SK-N-SH treated with all-trans-retinoic acid at 6 μM for 48 hours (cell line): ENCODE results near the gene CCL14.

ENCODE experiments used
- ARNTL ChIP-seq: fragments of 450-650 bp; formaldehyde crosslinking; IDR thresholded peaks from 2 replicates; pipeline ENCODE4 v1.5.0; 2020; ENCODE audit warnings: low read depth, mild to moderate bottlenecking, moderate library complexity, borderline replicate concordance
- BACH2 ChIP-seq: fragments of 250-450 bp; sonication (Bioruptor Pico); IDR thresholded peaks from 2 replicates; pipeline ENCODE4 v1.9.0; 2021; ENCODE audit warnings: mild to moderate bottlenecking, borderline replicate concordance
- CSRNP3 ChIP-seq: fragments of 250-450 bp; sonication (Bioruptor Pico); IDR thresholded peaks from 2 replicates; pipeline ENCODE4 v1.5.1; 2021; ENCODE audit warnings: mild to moderate bottlenecking, moderate library complexity
- GLIS3 ChIP-seq: fragments of 250-450 bp; sonication (Bioruptor Pico); IDR thresholded peaks from 2 replicates; pipeline ENCODE4 v1.5.0; 2020; ENCODE audit warnings: mild to moderate bottlenecking, moderate library complexity
- PATZ1 ChIP-seq: fragments of 250-450 bp; sonication (Bioruptor Pico); IDR thresholded peaks from 2 replicates; pipeline ENCODE4 v1.8.0; 2020; ENCODE audit warnings: mild to moderate bottlenecking, moderate library complexity, borderline replicate concordance
- SNAI2 ChIP-seq: fragments of 250-450 bp; sonication (Bioruptor Pico); IDR thresholded peaks from 2 replicates; pipeline ENCODE4 v1.5.0; 2020; ENCODE audit warnings: mild to moderate bottlenecking, moderate library complexity
- TCF4 ChIP-seq: fragments of 250-450 bp; sonication (Bioruptor Pico); IDR thresholded peaks from 2 replicates; pipeline ENCODE4 v1.8.0; 2021; ENCODE audit warnings: mild to moderate bottlenecking, moderate library complexity, borderline replicate concordance
- ZFP3 ChIP-seq: fragments of 250-450 bp; sonication (Bioruptor Pico); IDR thresholded peaks from 2 replicates; pipeline ENCODE4 v1.5.0; 2020; ENCODE audit warnings: mild to moderate bottlenecking, moderate library complexity
- ZFP30 ChIP-seq: fragments of 450-650 bp; formaldehyde crosslinking; IDR thresholded peaks from 2 replicates; pipeline ENCODE4 v1.5.0; 2022; ENCODE audit warnings: mild to moderate bottlenecking, moderate library complexity
- ZNF565 ChIP-seq: fragments of 450-650 bp; formaldehyde crosslinking; conservative IDR thresholded peaks from 2 replicates; pipeline ENCODE4 v1.5.0; 2020; ENCODE audit warnings: low read depth, mild to moderate bottlenecking, moderate library complexity
- TF ChIP-seq, protein P1 (sequence below): fragments of 250-450 bp; sonication (Bioruptor Pico); IDR thresholded peaks from 2 replicates; pipeline ENCODE4 v1.8.0; 2021; ENCODE audit warnings: low read depth, mild to moderate bottlenecking, moderate library complexity, borderline replicate concordance
- TF ChIP-seq, protein P2 (sequence below): fragments of 250-450 bp; sonication (Bioruptor Pico); IDR thresholded peaks from 2 replicates; pipeline ENCODE4 v1.5.1; 2020; ENCODE audit warnings: low read depth, mild to moderate bottlenecking, moderate library complexity

GRCh38 chr17:36027761-36028160, 41.2 kb upstream of the CCL14 start:
- TF ChIP-seq GLIS3 (CRISPR knock-in tag): no peak
- TF ChIP-seq ZFP30 (CRISPR knock-in tag): no peak
- TF ChIP-seq ZFP3 (CRISPR knock-in tag): no peak
- TF ChIP-seq TCF4: no peak
- no peak for TF ChIP-seq ZNF565 (CRISPR knock-in tag)
- TF ChIP-seq, protein P1, sequence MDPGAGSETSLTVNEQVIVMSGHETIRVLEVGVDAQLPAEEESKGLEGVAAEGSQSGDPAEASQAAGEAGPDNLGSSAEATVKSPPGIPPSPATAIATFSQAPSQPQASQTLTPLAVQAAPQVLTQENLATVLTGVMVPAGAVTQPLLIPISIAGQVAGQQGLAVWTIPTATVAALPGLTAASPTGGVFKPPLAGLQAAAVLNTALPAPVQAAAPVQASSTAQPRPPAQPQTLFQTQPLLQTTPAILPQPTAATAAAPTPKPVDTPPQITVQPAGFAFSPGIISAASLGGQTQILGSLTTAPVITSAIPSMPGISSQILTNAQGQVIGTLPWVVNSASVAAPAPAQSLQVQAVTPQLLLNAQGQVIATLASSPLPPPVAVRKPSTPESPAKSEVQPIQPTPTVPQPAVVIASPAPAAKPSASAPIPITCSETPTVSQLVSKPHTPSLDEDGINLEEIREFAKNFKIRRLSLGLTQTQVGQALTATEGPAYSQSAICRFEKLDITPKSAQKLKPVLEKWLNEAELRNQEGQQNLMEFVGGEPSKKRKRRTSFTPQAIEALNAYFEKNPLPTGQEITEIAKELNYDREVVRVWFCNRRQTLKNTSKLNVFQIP (CRISPR knock-in tag): no peak
- TF ChIP-seq, protein P2, sequence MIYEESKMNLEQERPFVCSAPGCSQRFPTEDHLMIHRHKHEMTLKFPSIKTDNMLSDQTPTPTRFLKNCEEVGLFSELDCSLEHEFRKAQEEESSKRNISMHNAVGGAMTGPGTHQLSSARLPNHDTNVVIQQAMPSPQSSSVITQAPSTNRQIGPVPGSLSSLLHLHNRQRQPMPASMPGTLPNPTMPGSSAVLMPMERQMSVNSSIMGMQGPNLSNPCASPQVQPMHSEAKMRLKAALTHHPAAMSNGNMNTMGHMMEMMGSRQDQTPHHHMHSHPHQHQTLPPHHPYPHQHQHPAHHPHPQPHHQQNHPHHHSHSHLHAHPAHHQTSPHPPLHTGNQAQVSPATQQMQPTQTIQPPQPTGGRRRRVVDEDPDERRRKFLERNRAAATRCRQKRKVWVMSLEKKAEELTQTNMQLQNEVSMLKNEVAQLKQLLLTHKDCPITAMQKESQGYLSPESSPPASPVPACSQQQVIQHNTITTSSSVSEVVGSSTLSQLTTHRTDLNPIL (CRISPR knock-in tag): no peak
- no peak for TF ChIP-seq PATZ1 (CRISPR knock-in tag)
- no peak for TF ChIP-seq ARNTL
- no peak for TF ChIP-seq BACH2 (CRISPR knock-in tag)
- TF ChIP-seq SNAI2 (CRISPR knock-in tag): no peak
- TF ChIP-seq CSRNP3 (CRISPR knock-in tag): no peak
